NCI-H1092 treated with DMSO at 0.1 percent for 48 hours (cell line): Measurements from ENCODE around the gene ARFGAP1.

ENCODE experiments used
- DNase-seq: peaks from one replicate; lab custom pipeline; 2025; lab: John Stamatoyannopoulos, UW

ARFGAP1 gene

DNA sequence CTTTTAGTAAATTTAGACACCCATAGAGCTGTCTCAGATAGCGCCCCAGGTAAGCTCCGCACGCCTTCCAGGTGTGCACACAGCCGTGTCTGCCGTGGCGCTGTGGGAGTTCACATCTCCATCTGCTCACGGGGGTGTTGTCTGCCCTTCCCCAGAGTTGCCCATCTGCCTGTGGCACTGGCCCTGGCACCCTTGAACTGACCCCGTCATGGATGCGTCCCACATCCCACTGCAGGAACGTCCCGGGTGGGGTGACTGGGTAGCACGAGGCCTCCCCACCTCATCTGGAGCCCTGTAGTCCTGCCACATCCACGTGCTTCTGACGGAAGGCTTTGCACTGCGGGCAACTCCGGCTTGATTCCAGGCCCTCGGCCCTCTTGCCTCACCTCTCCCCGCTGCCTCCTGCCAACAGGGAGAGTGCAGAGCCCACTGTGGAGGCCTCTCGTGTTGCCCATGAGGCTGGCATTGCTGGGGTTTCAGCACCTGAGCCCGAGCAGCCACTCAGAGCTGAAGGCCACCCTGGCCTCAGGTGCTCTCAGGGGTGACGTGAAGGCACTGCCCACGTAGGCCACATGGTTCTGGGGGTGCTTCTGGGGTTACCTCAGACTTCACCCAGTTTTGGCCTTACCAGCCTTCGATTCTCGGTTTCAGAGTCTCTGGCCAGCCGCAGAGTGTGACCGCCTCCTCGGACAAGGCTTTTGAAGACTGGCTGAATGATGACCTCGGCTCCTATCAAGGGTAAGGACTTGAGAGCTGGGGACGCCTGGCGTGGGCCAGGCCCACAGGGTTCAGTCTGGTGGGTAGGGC is 5.1 kb downstream of the ARFGAP1 start:
- DNase-seq: no peak

- DNase-seq: no peak
Measured at GRCh38 chr20:63278661-63279060, 6.0 kb downstream of the ARFGAP1 start.

DNA sequence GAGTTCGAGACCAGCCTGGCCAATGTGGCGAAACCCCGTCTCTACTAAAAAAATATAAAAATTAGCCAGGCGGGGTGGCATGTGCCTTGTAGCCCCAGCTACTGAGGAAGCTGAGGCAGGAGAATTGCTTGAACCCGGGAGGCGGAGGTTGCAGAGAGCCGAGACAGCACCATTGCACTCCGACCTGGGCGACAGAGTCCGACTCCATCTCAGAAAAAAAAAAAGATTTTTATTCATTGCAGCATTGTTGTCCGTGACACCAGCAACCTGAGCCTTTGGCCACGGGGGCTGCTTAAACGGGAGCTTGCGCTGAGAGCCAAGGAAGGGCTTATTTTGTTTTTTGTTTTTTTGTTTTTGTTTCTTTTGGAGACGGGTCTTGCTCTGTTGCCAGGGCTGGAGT is 7.3 kb downstream of the ARFGAP1 start:
- no peak for DNase-seq

DNA sequence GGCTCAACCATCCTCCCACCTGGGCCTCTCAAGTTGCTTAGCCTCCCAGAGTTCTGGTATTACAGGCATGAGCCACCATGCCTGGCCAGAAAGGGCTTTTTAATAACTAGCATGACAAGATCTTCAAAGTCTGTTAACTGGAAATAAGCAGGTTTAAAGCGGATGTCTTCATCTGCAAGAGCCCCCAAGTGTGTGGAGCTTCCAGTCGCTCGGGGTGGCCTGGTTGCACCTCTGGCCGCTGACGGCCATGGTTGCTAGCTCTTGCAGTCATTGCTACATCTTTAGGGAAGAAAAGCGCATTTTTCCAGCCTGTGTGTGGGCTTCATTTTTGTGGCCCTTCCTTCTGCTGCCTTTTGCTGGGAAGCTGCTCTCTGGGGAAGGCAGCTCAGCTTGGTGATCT is 7.8 kb downstream of the ARFGAP1 start:
- no peak for DNase-seq

- DNase-seq: no peak
Measured at GRCh38 chr20:63280929-63281545, 8.4 kb downstream of the ARFGAP1 start.

GRCh38 chr20:63281742-63282665 is 9.4 kb downstream of the ARFGAP1 start:
- no peak for DNase-seq

DNA sequence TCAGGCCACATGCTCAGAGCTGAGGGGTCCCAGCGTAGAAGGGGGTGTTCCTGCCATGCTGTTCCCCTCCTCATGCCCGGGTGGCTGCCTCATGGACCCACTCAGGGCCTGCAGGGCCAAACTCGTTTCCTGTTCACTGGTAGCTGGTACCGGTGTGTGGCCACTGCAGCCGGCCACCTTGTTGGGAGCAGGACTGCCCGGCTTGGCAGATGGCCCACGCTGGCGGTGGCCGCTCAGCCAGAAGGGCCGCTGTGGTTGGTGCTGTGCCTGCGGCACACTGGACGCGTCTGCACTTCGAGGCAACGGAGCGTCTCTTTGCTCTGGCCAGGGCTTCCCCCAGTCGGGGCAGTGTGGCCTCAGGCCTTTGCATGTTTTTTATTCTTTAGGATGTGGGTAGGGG is 10.3 kb downstream of the ARFGAP1 start:
- no peak for DNase-seq

DNA sequence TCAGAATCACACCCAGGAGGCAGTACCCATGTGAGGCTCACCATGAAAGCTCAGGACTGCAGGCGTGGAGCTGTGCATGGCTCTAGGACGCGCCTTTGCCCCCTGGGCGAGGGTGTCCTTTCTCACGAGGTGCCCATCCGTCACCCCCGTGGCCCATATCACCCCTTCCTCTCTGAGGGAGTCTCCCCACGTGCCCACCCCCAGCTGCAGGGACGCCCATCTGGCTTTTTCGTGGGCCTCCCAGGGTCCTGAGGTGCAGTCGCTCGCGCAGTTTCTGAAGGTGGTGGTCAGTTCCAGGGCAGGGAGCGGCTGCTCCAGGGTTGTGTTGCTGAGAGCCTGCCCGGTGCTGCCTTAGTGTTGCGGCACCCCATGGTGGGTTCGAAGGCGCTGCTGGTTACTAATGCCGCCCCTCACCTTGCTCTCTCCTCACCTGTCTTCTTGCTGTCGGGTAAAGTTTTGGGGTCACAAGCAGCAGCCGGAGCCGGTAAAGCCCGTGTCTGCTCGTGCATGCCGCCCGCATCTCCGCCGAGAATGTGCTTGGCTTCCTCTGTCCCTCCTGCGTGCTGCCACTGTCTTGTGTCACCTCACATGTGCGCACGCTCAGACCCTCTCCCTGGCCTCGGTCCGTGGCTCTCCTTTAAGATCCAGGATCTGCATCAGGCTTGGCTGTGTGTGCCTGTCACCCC is 10.9 kb downstream of the ARFGAP1 start:
- no peak for DNase-seq

DNA sequence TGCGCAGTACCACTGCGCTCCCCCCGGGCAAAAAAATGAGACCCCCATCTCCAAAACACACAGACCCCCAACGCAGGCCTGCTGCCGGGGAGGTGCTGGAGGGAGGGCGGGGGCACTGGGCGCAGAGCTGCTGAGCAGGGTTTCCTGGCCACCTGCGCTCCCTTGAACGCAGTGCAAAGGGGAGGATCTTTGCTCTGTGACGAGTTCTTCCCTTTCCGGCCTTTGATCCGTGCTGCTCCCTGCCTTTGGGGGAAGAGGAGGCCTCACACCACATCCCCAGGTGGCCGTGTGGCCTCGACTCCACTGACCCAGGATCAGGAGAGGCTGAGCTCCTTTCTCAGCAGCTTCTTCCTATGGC is 11.4 kb downstream of the ARFGAP1 start:
- no peak for DNase-seq

GRCh38 chr20:63284544-63284949 is 11.9 kb downstream of the ARFGAP1 start:
- no peak for DNase-seq

DNA sequence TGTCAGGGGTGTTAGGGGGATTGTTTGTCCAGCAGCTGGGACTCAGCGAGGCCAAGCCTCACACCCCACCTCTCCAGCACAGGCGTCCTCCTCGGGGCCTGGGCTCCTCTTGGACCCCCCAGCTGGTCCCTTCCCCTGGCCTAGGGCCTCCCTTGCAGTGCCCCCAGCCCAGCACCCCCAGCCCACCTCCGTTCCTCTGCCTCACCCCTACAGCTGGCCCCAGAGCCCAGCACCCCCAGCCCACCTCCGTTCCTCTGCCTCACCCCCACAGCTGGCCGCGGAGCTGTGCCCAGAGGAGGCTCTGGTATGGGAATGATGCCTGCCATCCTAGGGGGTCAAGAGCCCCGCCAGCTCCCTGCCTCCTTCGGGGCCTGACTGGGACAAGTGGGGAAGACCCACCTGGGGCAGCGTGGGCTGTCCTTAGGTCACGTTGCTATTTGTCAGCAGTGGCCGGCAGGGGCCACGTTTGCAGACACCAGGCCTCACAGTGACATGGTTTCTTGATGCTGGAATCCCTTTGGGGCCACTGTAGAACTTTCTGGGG is 12.4 kb downstream of the ARFGAP1 start:
- no peak for DNase-seq

GRCh38 chr20:63285636-63286615 is 13.3 kb downstream of the ARFGAP1 start:
- DNase-seq: no peak

GRCh38 chr20:63286781-63287696 is 14.4 kb downstream of the ARFGAP1 start:
- DNase-seq: no peak

GRCh38 chr20:63287697-63288580 is 15.3 kb downstream of the ARFGAP1 start:
- DNase-seq: no peak

DNA sequence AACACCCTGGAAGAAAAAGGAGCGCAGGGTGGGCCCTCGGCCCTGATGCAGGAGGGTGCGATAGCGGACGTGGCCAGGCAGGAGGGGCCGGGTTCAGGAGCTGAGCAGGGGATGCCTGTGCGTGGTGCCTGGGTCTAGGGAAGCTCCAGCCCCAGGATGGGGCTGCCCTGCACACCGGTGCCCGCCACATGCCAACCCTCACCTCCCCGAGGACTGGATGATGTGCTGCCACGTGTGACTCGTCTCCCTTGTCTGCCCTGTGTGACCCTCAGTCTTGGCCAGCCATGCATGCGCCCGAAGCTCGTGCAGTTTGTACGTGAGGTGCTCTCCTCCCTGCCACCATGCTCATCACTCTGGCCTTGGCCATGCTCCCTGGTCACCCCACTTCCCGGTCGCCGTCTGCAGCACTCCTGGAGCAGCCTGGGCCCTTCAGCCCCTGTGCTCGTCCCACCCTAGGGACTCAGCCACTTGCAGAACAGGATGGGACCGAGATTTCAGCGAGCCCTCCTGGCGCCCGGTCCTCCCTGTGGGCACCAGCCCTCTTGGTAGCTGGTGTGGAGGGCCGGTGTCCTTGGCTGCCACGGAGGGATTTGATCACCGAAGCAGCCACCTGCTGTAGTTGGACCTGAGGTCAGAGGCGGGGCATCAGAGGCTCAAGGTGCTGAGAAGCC is 16.1 kb downstream of the ARFGAP1 start:
- no peak for DNase-seq

- no peak for DNase-seq
Measured at GRCh38 chr20:63289311-63290135, 16.9 kb downstream of the ARFGAP1 start.

DNA sequence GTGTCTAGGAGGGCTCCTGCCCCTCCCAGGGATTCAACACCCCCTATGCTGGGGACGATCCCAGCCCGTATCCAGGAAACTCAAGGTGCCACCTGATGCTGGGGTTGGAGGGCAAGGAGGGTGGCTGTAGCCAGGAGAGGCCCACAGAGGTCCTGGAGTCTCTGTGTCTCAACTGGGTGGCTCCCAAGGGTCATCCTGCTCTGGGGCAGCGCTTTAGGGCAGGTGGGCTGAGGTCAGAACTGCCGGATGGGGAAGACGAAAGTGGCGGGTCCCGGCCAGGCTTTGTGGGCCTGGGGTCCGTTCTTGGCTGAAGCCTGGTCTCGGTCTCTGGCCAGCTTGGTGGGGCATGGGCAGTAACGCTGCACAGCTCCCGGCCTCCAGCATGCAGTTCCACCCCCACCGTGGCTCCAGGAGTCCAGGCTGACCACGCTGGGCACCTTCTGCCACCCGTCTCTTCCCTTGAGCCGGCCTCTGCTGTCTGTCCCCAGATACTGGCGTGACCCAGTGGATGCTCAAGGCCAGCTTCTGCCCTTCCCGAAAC is 17.6 kb downstream of the ARFGAP1 start:
- DNase-seq: no peak
